Activated CD8-positive, alpha-beta memory T cell treated with anti-CD3 and anti-CD28 coated beads, Interleukin-2, amount 50 U/mL, for 1 hour (primary cell): ENCODE measurements around the gene PRR13.
"Not testable (repeated sequence)": the region's sequence is repeated elsewhere in the genome, so short reads cannot be mapped to it uniquely, and the experiment has no call there.

Source experiments
- DNase-seq: peaks from one replicate; pipeline ENCODE4 v3.0.0-alpha.2; 2020; ENCODE audit errors: extremely low read depth

PRR13 gene

GRCh38 chr12:53468282-53468681 lies 26.7 kb downstream of the PRR13 start:
- no peak for DNase-seq

- no peak for DNase-seq
Measured at GRCh38 chr12:53472056-53472582, 30.6 kb downstream of the PRR13 start.

GRCh38 chr12:53474077-53474476 lies 32.5 kb downstream of the PRR13 start:
- no peak for DNase-seq

- DNase-seq: no peak
Measured at GRCh38 chr12:53474819-53475218, 33.3 kb downstream of the PRR13 start.

- no peak for DNase-seq
Measured at GRCh38 chr12:53476769-53477209, 35.3 kb downstream of the PRR13 start.

- no peak for DNase-seq
Measured at GRCh38 chr12:53478865-53479264, 37.3 kb downstream of the PRR13 start.

- DNase-seq: no peak
Measured at GRCh38 chr12:53479331-53479730, 37.8 kb downstream of the PRR13 start.

GRCh38 chr12:53480491-53481442 lies 39.2 kb downstream of the PRR13 start:
- DNase-seq: no peak

GRCh38 chr12:53481458-53481857 lies 39.9 kb downstream of the PRR13 start:
- DNase-seq: not testable (repeated sequence)

GRCh38 chr12:53481939-53482586 lies 40.5 kb downstream of the PRR13 start:
- DNase-seq: no peak

- no peak for DNase-seq
Measured at GRCh38 chr12:53482626-53483168, 41.2 kb downstream of the PRR13 start.

GRCh38 chr12:53483225-53483978 lies 41.9 kb downstream of the PRR13 start:
- DNase-seq: no peak

GRCh38 chr12:53483979-53484377 lies 42.4 kb downstream of the PRR13 start:
- DNase-seq: no peak

GRCh38 chr12:53484686-53485575 lies 43.4 kb downstream of the PRR13 start:
- no peak for DNase-seq

- DNase-seq: no peak
Measured at GRCh38 chr12:53485955-53486735, 44.6 kb downstream of the PRR13 start.

GRCh38 chr12:53486736-53487487 lies 45.4 kb downstream of the PRR13 start:
- DNase-seq: no peak

- no peak for DNase-seq
Measured at GRCh38 chr12:53489242-53489864, 47.8 kb downstream of the PRR13 start.

GRCh38 chr12:53492188-53492587 lies 50.7 kb downstream of the PRR13 start:
- no peak for DNase-seq
